ENCODE measurements around the gene RNF207.

- TF ChIP-seq CTCF (conservative IDR thresholded peaks at IDR 0.05; ENCODE audit: low read length) = no peak
- TF ChIP-seq EZH2phosphoT487 (IDR thresholded peaks at IDR 0.05; ENCODE audit: borderline replicate concordance) = no peak
Measured at GRCh38 chr1:6249739-6250689, 44.1 kb downstream of the RNF207 start.

Measured in Loucy (cell line).